K562 (cell line): ENCODE results near the gene MYLK4. TPM values are rescaled to one million over a fixed set of nuclear protein-coding genes. Genes with fewer than 3 reads are reported as not detected.

Source experiments
- BRCA1 ChIP-seq, 2 experiments: fragments of 450-650 bp in 1 of 2; sonication (generic) in 1 of 2; formaldehyde crosslinking in 1 of 2; IDR thresholded peaks; 2 replicates each; pipeline versions ENCODE4 v1.5.0 to v1.6.1; 2017 to 2020; ENCODE audit warnings: mild to moderate bottlenecking in 1 of 2, missing genetic modification reagents in 1 of 2
- CEBPG ChIP-seq, 3 experiments: fragments of 200-800 bp in 1 of 3; sonication (Bioruptor generic) in 1 of 3; sonication (generic) in 1 of 3; formaldehyde crosslinking in 1 of 3; IDR thresholded peaks in 2 of 3; conservative IDR thresholded peaks in 1 of 3; 2 replicates each; pipeline versions ENCODE4 v1.6.1 to v1.8.0; 2016 to 2022; ENCODE audit warnings: missing compliant biosample characterization in 2 of 3, missing genetic modification characterization in 2 of 3, mild to moderate bottlenecking in 1 of 3, missing genetic modification reagents in 1 of 3
- CREM ChIP-seq: IDR thresholded peaks from 2 replicates; pipeline ENCODE4 v1.6.1; 2014; ENCODE audit warnings: antibody characterized with exemption, low read depth
- E4F1 ChIP-seq: fragments of 250-450 bp; sonication (Bioruptor Pico); IDR thresholded peaks from 2 replicates; pipeline ENCODE4 v1.5.0; 2021; ENCODE audit warnings: mild to moderate bottlenecking, borderline replicate concordance
- FOSL1 ChIP-seq: fragments of 200-800 bp; sonication (Bioruptor generic); conservative IDR thresholded peaks from 2 replicates; pipeline ENCODE4 v1.6.1; 2016; ENCODE audit warnings: missing genetic modification characterization, missing compliant biosample characterization
- GABPB2 ChIP-seq: fragments of 250-450 bp; sonication (Bioruptor Pico); conservative IDR thresholded peaks from 2 replicates; pipeline ENCODE4 v1.5.1; 2021; ENCODE audit warnings: mild to moderate bottlenecking
- HDAC2 ChIP-seq: fragments of 450-650 bp; IDR thresholded peaks from 2 replicates; pipeline ENCODE4 v1.6.1; 2016; ENCODE audit warnings: mild to moderate bottlenecking
- HIVEP1 ChIP-seq: fragments of 250-450 bp; sonication (Bioruptor Pico); IDR thresholded peaks from 2 replicates; pipeline ENCODE4 v1.4.0; 2020; ENCODE audit warnings: mild to moderate bottlenecking
- IRF2 ChIP-seq: sonication (generic); formaldehyde crosslinking; IDR thresholded peaks from 2 replicates; pipeline ENCODE4 v1.8.1; 2022; ENCODE audit warnings: mild to moderate bottlenecking, missing genetic modification reagents
- NCOA1 ChIP-seq: fragments of 450-650 bp; IDR thresholded peaks from 2 replicates; pipeline ENCODE4 v1.6.1; 2016; ENCODE audit warnings: low read depth
- PREB ChIP-seq: sonication (generic); formaldehyde crosslinking; IDR thresholded peaks from 2 replicates; pipeline ENCODE4 v1.8.1; 2023; ENCODE audit warnings: mild to moderate bottlenecking, missing genetic modification reagents
- STAG1 ChIP-seq: sonication (generic); formaldehyde crosslinking; IDR thresholded peaks from 2 replicates; pipeline ENCODE4 v1.5.0; 2020; ENCODE audit warnings: missing genetic modification reagents, borderline replicate concordance
- U2AF2 ChIP-seq: fragments of 200-400 bp; formaldehyde crosslinking; optimal IDR thresholded peaks from 2 replicates; pipeline ENCODE3; 2017; ENCODE audit warnings: low read depth, mild to moderate bottlenecking, low read length
- polyA plus RNA-seq, 8 experiments: library from polyadenylated mRNA; depleted of rRNA in 4 of 8; stranded (reverse) in 5 of 8; unstranded in 3 of 8; fragments of >200 nt; fragmentation: Nextera tagmentation in 2 of 8; fragmentation: Illumina TruSeq in 1 of 8; extraction: Ambion mirVana in 2 of 8; extraction: Trizol in 1 of 8; gene quantifications; 2 replicates each; pipeline versions ENCODE4 v1.2.1 to v1.2.3, GENCODE V29; 2011 to 2014; ENCODE audit warnings: inconsistent platforms in 1 of 8, missing spikeins in 1 of 8
- total RNA-seq, 7 experiments: library from RNA; depleted of rRNA in 6 of 7; stranded (reverse); fragments of >200 nt in 6 of 7; fragmentation: Illumina TruSeq in 2 of 7; extraction: Trizol in 2 of 7; gene quantifications; 2 replicates each; pipeline versions ENCODE4 v1.2.1 to v1.2.3, GENCODE V29; 2011 to 2021; ENCODE audit warnings: low replicate concordance in 1 of 7
- TF ChIP-seq, protein P1 (sequence below): fragments of 250-450 bp; sonication (Bioruptor Pico); IDR thresholded peaks from 2 replicates; pipeline ENCODE4 v1.8.0; 2021; ENCODE audit warnings: moderate library complexity, mild to moderate bottlenecking, inconsistent platforms
- TF ChIP-seq, protein P2 (sequence below), 2 experiments: fragments of 450-650 bp in 1 of 2; IDR thresholded peaks; 2 replicates each; pipeline ENCODE4 v1.6.1; 2011 to 2017; ENCODE audit warnings: low read depth in 2 of 2, antibody characterized with exemption in 1 of 2, borderline replicate concordance in 1 of 2, low read length in 1 of 2, mild to moderate bottlenecking in 1 of 2, mixed read lengths in 1 of 2; ENCODE audit not compliant: control insufficient read depth in 1 of 2
- TF ChIP-seq, protein P3 (sequence below), 2 experiments: fragments of 250-450 bp in 1 of 2; fragments of 450-650 bp in 1 of 2; sonication (Bioruptor Pico) in 1 of 2; IDR thresholded peaks; 2 replicates each; pipeline versions ENCODE4 v1.6.1 to v1.8.0; 2016 to 2021; ENCODE audit warnings: mild to moderate bottlenecking in 2 of 2, moderate library complexity in 2 of 2, missing compliant biosample characterization in 1 of 2, missing genetic modification characterization in 1 of 2

The MYLK4 gene
- total and polyA plus RNA-seq, 9 of the 15 experiments (the other 6 are each of a cell fraction or from before 2014, with no cell fraction given), result 0.01 to 0.15 (median 0.06) TPM

GRCh38 chr6:2688401-2689064, 62.2 kb downstream of the MYLK4 start (continued):
- TF ChIP-seq FOSL1 (peak; percentile 94), GABPB2 (CRISPR knock-in tag) (no peak), CREM (no peak), STAG1 (no peak), U2AF2 (no peak), HDAC2 (no peak), E4F1 (no peak), BRCA1 (IDR thresholded peaks at IDR 0.05) (no peak), BRCA1 (CRISPR knock-in tag; IDR thresholded peaks at IDR 0.05) (no peak), CEBPG (CRISPR knock-in tag; IDR thresholded peaks at IDR 0.05) (no peak), CEBPG (tag; conservative IDR thresholded peaks at IDR 0.05 in 1 of 2, IDR thresholded peaks at IDR 0.05 in 1 of 2) (0 out of 4 replicates have a peak, but pooled peaks of 1 of the 2 experiments have one; percentile 10), PREB (CRISPR knock-in tag) (no peak), HIVEP1 (CRISPR knock-in tag) (no peak), IRF2 (CRISPR knock-in tag) (no peak), NCOA1 (no peak)
- TF ChIP-seq, protein P1, sequence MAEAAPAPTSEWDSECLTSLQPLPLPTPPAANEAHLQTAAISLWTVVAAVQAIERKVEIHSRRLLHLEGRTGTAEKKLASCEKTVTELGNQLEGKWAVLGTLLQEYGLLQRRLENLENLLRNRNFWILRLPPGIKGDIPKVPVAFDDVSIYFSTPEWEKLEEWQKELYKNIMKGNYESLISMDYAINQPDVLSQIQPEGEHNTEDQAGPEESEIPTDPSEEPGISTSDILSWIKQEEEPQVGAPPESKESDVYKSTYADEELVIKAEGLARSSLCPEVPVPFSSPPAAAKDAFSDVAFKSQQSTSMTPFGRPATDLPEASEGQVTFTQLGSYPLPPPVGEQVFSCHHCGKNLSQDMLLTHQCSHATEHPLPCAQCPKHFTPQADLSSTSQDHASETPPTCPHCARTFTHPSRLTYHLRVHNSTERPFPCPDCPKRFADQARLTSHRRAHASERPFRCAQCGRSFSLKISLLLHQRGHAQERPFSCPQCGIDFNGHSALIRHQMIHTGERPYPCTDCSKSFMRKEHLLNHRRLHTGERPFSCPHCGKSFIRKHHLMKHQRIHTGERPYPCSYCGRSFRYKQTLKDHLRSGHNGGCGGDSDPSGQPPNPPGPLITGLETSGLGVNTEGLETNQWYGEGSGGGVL, result no peak
- TF ChIP-seq, protein P2, sequence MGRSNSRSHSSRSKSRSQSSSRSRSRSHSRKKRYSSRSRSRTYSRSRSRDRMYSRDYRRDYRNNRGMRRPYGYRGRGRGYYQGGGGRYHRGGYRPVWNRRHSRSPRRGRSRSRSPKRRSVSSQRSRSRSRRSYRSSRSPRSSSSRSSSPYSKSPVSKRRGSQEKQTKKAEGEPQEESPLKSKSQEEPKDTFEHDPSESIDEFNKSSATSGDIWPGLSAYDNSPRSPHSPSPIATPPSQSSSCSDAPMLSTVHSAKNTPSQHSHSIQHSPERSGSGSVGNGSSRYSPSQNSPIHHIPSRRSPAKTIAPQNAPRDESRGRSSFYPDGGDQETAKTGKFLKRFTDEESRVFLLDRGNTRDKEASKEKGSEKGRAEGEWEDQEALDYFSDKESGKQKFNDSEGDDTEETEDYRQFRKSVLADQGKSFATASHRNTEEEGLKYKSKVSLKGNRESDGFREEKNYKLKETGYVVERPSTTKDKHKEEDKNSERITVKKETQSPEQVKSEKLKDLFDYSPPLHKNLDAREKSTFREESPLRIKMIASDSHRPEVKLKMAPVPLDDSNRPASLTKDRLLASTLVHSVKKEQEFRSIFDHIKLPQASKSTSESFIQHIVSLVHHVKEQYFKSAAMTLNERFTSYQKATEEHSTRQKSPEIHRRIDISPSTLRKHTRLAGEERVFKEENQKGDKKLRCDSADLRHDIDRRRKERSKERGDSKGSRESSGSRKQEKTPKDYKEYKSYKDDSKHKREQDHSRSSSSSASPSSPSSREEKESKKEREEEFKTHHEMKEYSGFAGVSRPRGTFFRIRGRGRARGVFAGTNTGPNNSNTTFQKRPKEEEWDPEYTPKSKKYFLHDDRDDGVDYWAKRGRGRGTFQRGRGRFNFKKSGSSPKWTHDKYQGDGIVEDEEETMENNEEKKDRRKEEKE (IDR thresholded peaks at IDR 0.05; ENCODE audit: borderline replicate concordance in 1 of 2, control insufficient read depth in 1 of 2, low read depth in 2 of 2, low read length in 1 of 2), result no peak
- TF ChIP-seq, protein P3, sequence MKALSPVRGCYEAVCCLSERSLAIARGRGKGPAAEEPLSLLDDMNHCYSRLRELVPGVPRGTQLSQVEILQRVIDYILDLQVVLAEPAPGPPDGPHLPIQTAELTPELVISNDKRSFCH (CRISPR knock-in tag; IDR thresholded peaks at IDR 0.05), result no peak
- TF ChIP-seq, protein P3 (tag; IDR thresholded peaks at IDR 0.05), result peak; percentile 23; the same call in 1 of the 2 replicates
